Activated CD4-positive, alpha-beta T cell treated with anti-CD3 and anti-CD28 coated beads, Interleukin-2, Interleukin-4, amounts not matched to agents 100 ng/mL and 50 ng/mL, durations not matched to agents 16 hours and 8 hours (primary cell): Measurements from ENCODE around the gene ILRUN.
"Not testable (repeated sequence)": the region's sequence is repeated elsewhere in the genome, so short reads cannot be mapped to it uniquely, and the experiment has no call there.

ENCODE experiments used
- DNase-seq: peaks from one replicate; pipeline ENCODE4 v3.0.0-alpha.2; 2020; ENCODE audit warnings: low spot score

ILRUN gene

GRCh38 chr6:34664256-34664971 lies 32.2 kb downstream of the ILRUN start:
- DNase-seq, result no peak

- no peak for DNase-seq
These were observed 32.7 kb downstream of the ILRUN start for GRCh38 chr6:34663831-34664255.

GRCh38 chr6:34663371-34663770 lies 33.2 kb downstream of the ILRUN start:
- no peak for DNase-seq

- DNase-seq, result no peak
These were observed 35.2 kb downstream of the ILRUN start for GRCh38 chr6:34661357-34661756.

- no peak for DNase-seq
These were observed 37.8 kb downstream of the ILRUN start for GRCh38 chr6:34658605-34659265.

- not testable (repeated sequence) for DNase-seq
These were observed 38.5 kb downstream of the ILRUN start for GRCh38 chr6:34657979-34658480.

GRCh38 chr6:34657307-34657978 lies 39.1 kb downstream of the ILRUN start:
- peak; percentile 50 for DNase-seq

GRCh38 chr6:34657037-34657306 lies 39.6 kb downstream of the ILRUN start:
- no peak for DNase-seq

- DNase-seq, result peak; percentile 83
These were observed 40.1 kb downstream of the ILRUN start for GRCh38 chr6:34656378-34657036.

- not testable (repeated sequence) for DNase-seq
These were observed 40.6 kb downstream of the ILRUN start for GRCh38 chr6:34655876-34656377.

GRCh38 chr6:34654061-34654710 lies 42.4 kb downstream of the ILRUN start:
- no peak for DNase-seq

- DNase-seq, result no peak
These were observed 44.3 kb downstream of the ILRUN start for GRCh38 chr6:34652263-34652662.

- DNase-seq, result no peak
These were observed 45.7 kb downstream of the ILRUN start for GRCh38 chr6:34650823-34651222.

GRCh38 chr6:34650232-34650631 lies 46.3 kb downstream of the ILRUN start:
- not testable (repeated sequence) for DNase-seq

GRCh38 chr6:34648806-34649205 lies 47.8 kb downstream of the ILRUN start:
- no peak for DNase-seq
